D721Med (cell line): ENCODE measurements around the gene NR3C2.

Experiments used
- DNase-seq: peaks from one replicate; pipeline ENCODE4 v3.0.0; 2011; ENCODE audit warnings: low spot score; ENCODE audit not compliant: insufficient read length
- FAIRE-seq: peaks from 2 replicates; lab custom pipeline; 2011; peaks lifted over from hg19 to GRCh38; lab: Jason Lieb, UNC
- TF ChIP-seq, protein P1 (sequence below): IDR thresholded peaks from 2 replicates; pipeline ENCODE4 v1.5.1; 2012; ENCODE audit warnings: mild to moderate bottlenecking, control low read depth; ENCODE audit not compliant: insufficient read depth; ENCODE audit errors: missing control alignments

NR3C2 gene

GRCh38 chr4:148210661-148211060 is 231.6 kb downstream of the NR3C2 start:
- TF ChIP-seq, protein P1, sequence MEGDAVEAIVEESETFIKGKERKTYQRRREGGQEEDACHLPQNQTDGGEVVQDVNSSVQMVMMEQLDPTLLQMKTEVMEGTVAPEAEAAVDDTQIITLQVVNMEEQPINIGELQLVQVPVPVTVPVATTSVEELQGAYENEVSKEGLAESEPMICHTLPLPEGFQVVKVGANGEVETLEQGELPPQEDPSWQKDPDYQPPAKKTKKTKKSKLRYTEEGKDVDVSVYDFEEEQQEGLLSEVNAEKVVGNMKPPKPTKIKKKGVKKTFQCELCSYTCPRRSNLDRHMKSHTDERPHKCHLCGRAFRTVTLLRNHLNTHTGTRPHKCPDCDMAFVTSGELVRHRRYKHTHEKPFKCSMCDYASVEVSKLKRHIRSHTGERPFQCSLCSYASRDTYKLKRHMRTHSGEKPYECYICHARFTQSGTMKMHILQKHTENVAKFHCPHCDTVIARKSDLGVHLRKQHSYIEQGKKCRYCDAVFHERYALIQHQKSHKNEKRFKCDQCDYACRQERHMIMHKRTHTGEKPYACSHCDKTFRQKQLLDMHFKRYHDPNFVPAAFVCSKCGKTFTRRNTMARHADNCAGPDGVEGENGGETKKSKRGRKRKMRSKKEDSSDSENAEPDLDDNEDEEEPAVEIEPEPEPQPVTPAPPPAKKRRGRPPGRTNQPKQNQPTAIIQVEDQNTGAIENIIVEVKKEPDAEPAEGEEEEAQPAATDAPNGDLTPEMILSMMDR = no peak
- DNase-seq (no peak), FAIRE-seq (no peak)

DNA sequence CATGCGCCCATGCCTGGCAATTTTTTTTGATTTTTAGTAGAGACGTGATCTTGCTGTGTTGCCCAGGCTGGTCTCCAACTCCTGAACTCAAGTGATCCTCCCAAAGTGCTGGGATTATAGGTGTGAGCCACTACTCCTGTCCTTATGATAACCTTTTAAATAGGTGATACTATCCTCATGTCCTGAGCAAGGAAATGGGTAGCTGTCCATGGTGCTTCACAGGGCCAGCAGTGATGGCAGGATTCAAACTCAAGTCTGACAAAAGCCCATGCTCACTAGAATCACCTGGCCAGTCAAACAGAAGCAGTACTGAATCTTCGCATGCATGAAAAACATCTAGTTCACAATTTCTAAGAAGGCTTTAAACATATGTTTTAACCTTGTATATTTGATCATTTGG is 235.1 kb downstream of the NR3C2 start:
- TF ChIP-seq, protein P1 = no peak
- FAIRE-seq = no peak
- DNase-seq = no peak

DNA sequence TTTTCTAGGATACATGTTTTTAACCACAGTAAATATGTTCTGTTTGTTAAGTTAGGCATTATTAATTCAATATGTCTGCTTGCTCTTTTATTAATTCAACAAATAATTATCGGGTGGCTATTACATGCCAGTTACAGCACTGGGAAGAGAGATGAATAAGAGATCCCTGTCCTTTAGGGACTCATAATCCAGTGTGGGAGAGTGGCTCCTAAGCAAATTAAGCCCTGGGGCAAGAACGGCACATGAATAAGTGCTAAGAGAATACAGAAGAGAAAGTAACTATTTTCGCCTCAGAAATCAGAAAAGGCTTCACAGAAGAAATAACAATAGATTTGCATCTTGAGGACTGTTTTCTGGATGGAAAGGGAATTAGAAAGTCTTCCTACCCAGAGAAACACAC is 236.7 kb downstream of the NR3C2 start:
- TF ChIP-seq, protein P1 = no peak
- FAIRE-seq (no peak), DNase-seq (no peak)

- DNase-seq (no peak), FAIRE-seq (no peak)
- TF ChIP-seq, protein P1 = no peak
These were observed 237.3 kb downstream of the NR3C2 start for GRCh38 chr4:148204892-148205291.

- DNase-seq (no peak), FAIRE-seq (no peak)
- TF ChIP-seq, protein P1 = no peak
These were observed 238.0 kb downstream of the NR3C2 start for GRCh38 chr4:148204171-148204570.

- FAIRE-seq (no peak), DNase-seq (no peak)
- TF ChIP-seq, protein P1 = no peak
These were observed 238.9 kb downstream of the NR3C2 start for GRCh38 chr4:148203056-148203898.

- DNase-seq (no peak), FAIRE-seq (no peak)
- TF ChIP-seq, protein P1 = no peak
These were observed 241.3 kb downstream of the NR3C2 start for GRCh38 chr4:148200960-148201359.
